ENCODE data around the gene FAF2.
"Not testable (repeated sequence)": the region's sequence is repeated elsewhere in the genome, so short reads cannot be mapped to it uniquely, and the experiment has no call there.

FAF2 gene

DNA sequence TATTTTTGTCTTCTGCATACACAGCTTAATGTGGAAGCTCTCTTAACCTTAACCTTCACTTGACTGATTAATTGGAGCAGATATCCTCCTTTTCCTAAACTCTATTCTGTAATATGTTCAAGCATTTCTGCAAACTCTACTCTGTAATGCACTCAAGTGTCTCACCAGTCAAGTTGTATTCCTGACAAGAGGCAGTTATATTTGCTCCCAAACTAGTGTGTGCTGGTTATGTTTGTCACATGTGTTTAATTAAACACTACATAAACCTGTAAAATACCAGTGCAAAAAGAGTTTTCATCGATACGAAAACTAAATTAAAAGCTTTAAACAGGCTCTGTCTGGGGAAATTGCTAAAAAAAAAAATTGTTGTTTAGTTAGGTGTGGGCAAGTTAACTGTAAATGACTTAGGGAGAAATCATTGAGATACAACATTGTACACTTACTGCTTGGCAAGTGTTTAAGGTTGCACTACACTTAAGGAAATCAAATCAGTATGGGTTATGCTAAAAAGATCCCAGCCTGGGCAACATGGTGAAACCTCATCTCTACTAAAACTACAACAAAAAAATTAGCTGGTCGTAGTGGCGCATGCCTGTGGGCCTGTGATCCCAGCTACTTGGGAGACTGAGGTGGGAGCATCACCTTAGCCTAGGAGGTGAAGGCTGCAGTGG, 6.7 kb downstream of the FAF2 start:
- no peak for DNase-seq (ENCODE audit: low read depth in 1 of 2, low spot score in 1 of 2)

DNA sequence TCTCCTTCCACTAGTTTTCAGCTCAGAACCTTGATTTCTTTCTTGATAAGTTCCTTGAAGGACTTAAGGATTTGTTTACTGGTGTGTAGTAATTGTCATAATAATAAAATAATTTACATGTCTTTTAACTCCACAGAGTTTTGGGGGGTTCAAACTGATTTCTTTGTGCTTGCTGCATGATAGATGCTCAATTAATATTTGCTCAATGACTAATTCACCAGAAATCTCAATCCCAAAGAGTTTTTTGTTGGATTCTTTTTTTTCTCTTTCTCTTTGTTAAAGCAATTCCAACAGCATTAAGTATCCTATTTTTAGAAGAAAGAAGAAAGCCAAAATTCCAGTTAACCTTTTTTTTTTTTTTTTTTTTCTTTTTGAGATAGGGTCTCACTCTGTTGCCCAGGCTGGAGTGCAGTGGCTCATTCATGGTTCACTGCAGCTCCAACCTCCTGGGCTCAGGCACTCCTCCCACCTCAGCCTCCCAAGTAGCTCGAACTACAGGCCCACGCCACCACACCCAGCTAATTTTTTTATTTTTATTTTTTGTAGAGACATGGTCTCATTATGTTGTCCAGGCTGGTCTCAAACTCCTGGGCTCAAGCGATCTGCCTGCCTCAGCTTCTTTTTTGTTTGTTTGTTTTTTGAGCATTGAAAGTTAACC, 10.8 kb downstream of the FAF2 start:
- DNase-seq (ENCODE audit: low read depth in 1 of 2, low spot score in 1 of 2): no peak

DNA sequence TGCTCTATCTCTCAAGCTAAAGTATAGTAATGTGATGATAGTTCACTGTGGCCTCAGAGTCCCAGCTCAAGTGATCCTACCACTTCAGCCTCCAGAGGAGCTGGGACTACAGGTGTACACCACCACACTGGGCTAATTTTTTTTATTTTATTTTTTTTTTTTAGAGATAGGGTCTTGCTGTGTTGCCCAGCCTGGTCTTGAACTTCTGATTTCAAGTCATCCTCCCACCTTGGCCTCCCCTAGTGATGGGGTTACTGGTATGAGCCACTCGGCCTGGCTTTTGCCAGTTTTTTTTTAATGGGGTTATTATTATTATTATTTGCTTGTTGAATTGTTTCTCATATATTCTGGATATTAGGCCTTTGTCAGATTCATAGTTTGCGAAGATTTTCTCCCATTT, 13.2 kb downstream of the FAF2 start:
- DNase-seq (ENCODE audit: low read depth in 1 of 2, low spot score in 1 of 2): no peak

DNA sequence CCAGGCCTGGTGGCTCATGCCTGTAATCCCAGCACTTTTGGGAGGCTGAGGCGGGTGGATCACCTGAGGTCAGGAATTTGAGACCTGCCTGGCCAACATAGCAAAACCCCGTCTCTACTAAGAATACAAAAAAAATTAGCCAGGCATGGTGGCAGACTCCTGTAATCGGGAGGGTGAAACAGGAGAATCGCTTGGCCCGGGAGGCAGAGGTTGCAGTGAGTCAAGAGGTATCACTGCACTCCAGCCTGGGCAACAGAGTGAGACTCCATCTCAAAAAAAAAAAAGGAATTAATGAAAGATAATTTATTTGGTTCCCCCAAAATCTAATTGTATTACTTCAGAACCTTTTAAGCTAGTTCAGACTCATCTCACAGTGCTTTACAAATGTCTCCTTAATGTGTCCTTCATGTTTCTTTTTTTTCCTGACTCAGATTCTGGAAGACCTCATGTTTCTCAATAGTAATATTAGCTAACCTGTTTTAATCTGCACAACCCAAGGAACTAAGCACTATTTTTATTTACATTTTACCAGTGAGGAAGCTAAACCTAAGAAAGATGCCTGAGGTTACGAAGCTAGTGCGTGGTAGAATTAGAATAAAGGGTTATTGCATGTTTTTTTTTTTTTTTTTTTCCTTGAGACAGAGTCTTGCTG, 15.1 kb downstream of the FAF2 start:
- DNase-seq (ENCODE audit: low read depth in 1 of 2, low spot score in 1 of 2): no peak

DNA sequence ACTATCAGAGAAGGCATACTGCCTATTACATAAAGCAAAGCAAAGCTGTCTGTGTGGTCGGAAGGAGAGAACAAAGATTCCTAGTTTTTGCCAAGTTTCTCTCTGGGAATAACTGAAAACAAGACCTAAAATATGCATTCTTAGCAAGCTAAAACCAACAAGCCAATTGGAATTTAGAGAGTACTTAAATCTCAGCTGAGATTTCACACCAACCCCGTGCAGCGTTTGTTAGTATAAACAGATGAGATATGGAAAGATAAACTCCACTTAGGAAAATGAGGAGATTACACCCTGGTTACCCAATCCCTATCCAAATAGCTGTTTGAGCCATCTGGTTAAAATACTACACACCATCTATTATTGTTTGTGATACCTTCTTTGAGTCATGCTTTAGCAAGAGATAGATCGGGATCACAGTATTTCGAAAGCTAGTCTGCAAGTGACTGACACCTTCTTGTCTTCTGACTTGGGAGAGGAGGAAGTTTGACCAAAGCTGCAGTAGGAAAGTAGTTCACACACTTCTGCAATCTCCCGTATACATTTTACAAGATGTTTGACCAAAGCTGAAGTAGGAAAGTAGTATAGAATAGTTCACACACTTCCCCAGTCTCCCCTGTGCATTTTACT, 18.2 kb downstream of the FAF2 start:
- no peak for DNase-seq (ENCODE audit: low read depth in 1 of 2, low spot score in 1 of 2)

DNA sequence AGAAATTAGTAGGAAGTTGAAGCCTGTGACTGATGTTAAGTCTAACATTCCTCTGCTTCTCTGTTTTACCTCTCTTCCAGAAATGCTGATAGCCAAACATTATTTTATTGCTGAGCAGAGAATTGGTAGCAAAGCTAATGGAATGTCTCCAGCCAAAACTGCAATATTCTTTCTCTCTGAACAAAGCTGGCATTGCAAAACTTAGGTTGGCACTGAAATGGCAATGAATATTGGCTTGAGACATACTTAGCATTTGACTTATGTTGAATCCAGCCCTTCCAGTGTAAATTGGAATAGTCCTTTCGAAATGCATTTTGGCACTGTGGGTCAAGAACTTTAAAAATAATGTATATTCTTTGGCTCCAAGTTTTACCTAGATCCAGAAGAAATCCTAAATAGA, 21.1 kb downstream of the FAF2 start:
- no peak for DNase-seq (ENCODE audit: low read depth in 1 of 2, low spot score in 1 of 2)

DNA sequence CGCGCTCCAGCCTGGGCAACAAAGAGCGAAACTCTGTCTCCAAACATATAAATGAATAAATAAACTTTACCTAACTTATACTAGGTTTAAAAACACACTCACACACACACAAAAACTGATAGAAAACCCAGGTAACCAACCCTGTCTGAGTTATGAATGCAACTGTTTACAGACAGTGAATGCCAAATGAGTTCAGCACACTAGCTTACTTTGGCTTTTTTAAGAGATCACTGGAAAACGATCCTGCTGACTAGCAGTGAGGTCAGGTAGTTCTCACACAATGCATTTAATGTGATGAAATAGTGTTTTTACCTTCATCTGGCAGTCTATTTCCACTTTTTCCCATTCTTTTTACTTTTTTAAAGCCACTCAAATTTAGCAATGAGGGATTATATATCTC, 22.4 kb downstream of the FAF2 start:
- no peak for DNase-seq (ENCODE audit: low read depth in 1 of 2, low spot score in 1 of 2)

DNA sequence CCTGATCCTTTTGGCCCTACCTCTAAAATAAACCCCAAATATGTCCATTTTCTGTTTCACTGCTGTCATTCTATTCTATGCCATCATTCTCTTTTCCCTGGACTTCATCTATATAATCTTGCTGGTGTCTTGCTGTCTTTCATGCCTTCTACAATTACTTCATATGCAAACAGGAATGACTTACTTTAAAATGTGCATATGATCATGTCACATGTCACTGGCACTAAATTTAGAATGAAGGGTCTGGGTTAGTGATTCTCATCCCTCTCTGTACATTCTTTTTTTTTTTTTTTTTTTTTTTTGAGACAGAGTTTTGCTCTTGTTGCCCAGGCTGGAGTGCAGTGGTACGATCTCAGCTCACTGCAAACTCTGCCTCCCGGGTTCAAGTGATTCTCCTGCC, 22.9 kb downstream of the FAF2 start:
- DNase-seq (ENCODE audit: low read depth in 1 of 2, low spot score in 1 of 2): no peak

DNA sequence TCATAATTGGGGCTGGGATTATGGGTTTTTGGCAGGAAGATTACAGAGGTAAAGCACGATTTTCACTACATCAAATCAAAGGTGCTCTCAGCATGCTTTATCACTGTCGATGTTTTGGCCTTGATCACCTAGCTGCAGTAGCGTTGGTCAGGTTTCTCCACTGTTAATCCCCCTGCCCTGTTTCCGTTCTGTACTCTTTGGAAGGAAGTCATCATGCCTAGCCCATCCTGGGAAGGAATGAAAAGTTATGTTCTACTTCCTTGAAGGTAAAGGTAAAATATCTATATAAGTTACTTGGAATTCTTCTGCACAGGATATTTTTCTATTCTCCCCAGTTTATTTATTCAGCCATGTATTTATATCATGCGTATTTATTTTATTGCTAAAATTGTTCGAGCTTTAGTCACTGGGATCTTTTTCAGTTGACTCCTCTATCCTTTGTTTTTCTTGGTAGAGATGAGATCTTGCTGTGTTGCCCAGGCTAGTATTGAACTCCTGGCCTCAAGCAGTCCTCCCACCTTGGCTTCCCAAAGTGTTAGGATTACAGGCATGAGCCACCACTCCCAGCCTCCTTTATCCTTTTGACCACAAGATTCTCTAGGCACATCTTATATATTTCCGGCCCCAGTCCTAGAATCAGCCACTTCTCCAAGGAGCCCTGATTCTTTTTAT, 25.3 kb downstream of the FAF2 start:
- no peak for DNase-seq (ENCODE audit: low read depth in 1 of 2, low spot score in 1 of 2)

DNA sequence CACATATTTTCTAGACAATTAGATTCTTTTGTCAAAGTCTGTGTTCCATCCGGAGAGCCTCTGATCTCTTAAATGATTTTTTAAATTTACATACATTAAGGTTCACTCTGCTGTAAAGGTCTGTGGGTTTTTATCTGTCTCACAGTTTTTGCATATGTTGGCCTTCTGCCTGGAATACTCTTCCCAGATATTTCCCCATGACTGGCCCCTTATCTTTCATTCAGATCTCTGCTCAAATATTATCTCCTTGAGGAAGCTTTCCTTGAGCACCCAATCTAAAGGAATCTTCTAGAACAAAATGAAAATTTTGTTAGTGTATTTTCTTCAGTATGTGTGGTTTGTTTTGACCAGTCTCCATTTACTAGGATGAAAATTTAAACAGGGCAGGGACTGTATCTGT, 26.3 kb downstream of the FAF2 start:
- no peak for DNase-seq (ENCODE audit: low read depth in 1 of 2, low spot score in 1 of 2)

DNA sequence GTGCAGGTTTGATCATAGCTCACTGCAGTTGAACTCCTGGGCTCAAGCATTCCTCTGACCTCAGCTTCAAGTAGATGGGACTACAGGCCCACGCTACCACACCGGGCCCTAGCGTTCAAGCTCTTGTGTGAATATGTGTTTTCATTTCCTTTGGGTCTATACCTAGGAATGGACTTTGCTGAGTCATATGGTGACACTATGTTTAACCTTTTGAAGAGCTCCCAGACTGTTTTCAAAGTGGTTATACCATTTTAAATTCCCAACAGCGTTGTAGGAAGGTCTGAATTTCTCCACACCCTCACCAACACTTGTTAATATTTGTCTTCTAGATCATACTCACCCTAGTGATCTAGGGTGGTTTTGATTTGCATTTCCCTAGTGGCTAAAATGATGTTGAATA, 33.5 kb downstream of the FAF2 start:
- DNase-seq (ENCODE audit: low read depth in 1 of 2, low spot score in 1 of 2): no peak

DNA sequence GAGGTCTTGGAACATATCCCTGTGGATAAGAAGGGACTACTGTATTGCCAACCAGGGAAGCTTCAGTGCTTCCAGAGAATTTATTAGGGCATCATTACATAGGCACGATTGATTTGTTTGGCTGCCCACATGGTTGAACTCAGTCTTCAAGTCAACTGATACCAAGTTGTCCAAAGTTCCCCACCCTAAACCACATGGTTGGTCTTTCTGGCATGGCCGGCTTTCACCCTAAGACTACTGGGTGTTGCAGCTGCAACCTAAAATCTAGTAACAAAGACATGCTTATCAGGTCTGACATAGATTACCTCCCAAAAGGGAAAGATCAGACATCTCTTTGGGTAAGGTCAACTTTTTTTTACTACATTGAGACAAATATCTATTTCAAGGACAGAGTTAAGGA, 37.0 kb downstream of the FAF2 start:
- DNase-seq (ENCODE audit: low read depth in 1 of 2, low spot score in 1 of 2): no peak

DNA sequence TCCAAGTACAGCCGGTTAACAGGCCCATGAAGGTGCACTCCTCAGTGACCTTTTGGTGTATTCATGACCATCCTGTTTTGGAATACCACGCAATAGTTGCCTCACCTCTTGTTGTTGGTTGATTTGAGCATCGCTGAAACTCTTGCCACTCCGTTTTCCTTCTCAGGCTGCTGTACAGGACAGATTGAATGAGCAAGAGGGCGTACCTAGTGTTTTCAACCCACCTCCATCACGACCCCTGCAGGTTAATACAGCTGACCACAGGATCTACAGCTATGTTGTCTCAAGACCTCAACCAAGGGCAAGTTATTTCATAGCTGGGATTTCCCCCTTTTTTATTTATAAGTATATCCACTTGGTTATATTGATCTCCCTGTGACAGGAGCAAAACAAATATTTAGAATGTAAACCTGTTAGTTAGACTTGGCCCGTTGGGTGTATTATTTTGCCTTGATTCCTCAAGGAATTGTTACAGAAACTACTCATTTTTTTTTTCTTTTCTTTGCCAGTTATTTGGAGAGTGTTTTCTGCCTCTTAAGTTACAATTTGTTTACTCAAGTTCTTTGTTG, 38.1 kb downstream of the FAF2 start:
- DNase-seq (ENCODE audit: low read depth in 1 of 2, low spot score in 1 of 2): no peak

DNA sequence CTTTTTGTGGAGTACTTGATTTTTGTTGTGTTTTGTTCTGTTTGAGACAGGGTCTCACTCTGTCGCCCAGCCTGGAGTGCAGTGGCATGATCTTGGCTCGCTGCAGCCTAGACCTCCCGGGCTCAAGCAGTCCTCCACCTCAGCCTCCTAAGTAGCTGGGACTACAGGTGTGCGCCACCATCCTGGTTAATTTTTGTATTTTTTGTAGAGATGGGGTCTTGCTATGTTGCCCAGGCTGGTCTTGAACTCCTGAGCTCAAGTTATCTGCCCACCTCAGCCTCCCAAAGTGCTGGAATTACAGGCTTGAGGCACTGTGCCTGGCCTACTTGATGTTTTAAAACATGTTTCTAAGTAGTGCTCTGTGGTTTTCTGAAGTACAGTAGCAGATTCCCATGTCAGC, 39.0 kb downstream of the FAF2 start:
- not testable (repeated sequence) for DNase-seq (ENCODE audit: low read depth in 1 of 2, low spot score in 1 of 2)

DNA sequence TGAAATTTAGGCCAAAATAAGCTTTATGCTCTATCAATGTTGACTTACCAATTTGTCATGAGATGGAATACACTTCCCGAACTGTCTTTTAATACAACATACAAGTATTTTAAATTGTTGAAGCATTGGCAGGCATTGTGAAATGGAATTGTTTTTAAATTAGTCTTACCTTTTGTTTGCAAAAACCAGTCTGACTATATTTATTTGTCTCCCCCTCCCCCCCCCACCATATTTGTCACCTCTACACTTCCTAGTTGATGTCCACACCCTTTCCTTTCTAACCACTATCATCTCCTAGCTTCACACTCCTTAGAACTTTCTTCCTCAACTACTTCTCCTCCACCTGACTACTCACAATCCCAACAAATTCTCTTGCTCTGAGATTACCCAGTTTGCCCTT, 40.9 kb downstream of the FAF2 start:
- no peak for DNase-seq (ENCODE audit: low read depth in 1 of 2, low spot score in 1 of 2)

DNA sequence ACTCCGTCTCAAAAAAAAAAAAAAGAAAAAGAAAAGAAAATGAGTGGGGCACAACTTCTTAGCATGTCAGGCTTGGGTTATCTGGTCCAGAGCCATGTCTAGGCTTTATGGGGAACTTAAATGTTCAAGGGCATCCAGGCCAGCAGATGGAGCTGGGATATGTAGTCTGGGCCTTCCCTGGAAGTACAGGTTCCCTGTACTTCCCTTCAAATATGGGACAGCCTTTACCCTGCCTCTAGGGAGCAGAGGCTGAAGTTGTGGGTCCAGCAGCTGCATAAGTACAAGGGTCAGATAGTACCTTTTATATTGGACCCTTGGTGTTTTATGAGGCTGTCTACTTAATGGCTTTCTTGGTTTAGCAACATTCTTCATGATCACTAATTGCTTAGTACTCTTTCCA, 42.1 kb downstream of the FAF2 start:
- no peak for DNase-seq (ENCODE audit: low read depth in 1 of 2, low spot score in 1 of 2)

DNA sequence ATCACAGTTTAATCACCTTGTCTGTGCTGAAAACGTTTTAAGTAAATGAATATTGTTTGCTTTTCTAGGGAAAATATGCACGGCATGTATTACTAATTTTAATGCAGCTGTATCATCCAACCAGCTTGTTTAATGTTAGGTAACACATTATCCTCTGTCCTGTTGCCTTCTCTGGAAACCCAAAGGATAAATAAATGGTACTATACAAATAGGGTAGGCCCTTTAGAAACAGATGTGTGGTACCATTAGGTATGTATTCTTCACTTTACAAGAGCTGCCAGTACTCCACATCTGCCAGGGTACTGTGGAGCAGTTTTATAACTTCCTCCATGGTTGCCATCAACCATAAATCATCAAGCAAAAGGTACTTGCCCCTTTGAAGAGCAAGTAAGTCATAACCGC, 42.9 kb downstream of the FAF2 start:
- no peak for DNase-seq (ENCODE audit: low read depth in 1 of 2, low spot score in 1 of 2)

DNA sequence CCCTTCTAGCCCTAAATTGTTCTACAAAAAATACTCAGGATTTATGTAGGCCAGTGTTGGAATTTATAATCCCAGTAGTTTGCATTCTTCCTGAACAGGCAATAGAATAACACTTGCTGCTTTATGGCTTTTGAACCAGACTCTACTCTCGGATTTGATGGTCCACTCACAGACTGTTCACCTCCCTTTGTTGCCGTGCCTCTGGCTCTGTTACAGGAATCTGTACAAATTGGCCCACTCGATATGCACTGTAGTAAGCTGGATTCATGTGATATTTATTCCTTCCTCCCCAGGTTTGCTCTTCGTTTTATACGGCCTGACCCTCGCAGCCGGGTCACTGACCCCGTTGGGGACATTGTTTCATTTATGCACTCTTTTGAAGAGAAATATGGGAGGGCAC, 43.7 kb downstream of the FAF2 start:
- DNase-seq (ENCODE audit: low read depth in 1 of 2, low spot score in 1 of 2): no peak

DNA sequence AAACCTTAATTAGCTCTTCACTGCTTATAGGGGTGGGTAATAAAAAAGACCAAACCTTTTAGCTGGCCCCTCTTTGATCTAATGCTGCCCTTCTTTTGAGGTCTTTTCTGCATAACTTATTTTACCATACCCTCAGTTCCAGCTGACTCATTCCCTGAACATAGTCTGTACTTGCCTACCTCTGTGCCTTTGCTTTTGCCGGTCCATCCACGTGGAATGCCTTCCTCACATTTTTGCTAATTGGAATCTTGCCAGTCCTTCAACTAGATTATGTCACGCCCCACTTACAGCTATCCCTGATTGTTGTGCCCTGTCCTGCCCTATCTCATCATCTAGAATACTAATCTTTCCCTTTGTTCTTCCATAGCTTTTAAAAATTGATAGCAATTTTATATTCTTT, 44.2 kb downstream of the FAF2 start:
- DNase-seq (ENCODE audit: low read depth in 1 of 2, low spot score in 1 of 2): no peak

DNA sequence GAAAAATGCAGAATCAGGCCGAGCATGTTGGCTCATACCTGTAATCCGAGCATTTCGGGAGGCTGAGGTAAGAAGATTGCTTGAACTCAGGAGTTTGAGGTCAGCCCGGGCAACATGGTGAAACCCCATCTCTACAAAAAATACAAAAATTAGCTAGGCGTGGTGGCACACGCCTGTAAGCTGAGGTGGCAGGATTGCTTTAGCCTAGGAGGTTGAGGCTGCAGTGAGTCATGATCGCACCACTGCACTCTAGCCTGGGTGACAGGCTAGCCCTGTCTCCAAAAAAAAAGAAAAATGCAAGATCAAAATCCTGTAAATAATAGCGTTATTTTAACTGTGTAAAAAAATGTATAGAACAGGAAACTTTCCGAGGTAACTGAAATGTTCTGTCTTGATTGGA, 49.7 kb downstream of the FAF2 start:
- DNase-seq (ENCODE audit: low read depth in 1 of 2, low spot score in 1 of 2): no peak

DNA sequence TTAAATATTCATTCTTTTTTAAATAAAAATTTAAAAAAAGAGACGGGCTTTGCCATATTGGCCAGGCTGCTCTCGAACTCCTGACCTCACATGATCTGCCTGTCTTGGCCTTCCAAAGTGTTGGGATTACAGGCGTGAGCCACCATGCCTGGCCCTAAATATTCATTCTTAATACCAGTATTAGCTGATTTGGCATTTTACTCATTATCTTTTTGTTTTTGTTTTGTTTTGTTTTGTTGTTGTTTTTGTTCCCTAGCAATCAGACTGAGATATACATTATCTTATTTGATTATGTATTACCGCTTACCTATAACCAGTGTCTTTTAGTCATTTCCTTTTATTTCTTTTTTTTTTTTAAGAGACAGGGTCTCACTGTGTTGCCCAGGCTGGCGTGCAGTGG, 51.1 kb downstream of the FAF2 start:
- DNase-seq (ENCODE audit: low read depth in 1 of 2, low spot score in 1 of 2): no peak

Measured in activated CD4-positive, alpha-beta T cell treated with anti-CD3 and anti-CD28 coated beads, Interleukin-2, amount 50 U/mL, for 24 hours (primary cell).